DLD1 (cell line): ENCODE results near the gene CDH4.

Experiments
- in situ Hi-C: cut with HindIII; loops from 2 replicates; pipeline ENCODE4 v1.10.0; 2017; ENCODE audit warnings: low sequenced_read_pairs

The CDH4 gene

DNA sequence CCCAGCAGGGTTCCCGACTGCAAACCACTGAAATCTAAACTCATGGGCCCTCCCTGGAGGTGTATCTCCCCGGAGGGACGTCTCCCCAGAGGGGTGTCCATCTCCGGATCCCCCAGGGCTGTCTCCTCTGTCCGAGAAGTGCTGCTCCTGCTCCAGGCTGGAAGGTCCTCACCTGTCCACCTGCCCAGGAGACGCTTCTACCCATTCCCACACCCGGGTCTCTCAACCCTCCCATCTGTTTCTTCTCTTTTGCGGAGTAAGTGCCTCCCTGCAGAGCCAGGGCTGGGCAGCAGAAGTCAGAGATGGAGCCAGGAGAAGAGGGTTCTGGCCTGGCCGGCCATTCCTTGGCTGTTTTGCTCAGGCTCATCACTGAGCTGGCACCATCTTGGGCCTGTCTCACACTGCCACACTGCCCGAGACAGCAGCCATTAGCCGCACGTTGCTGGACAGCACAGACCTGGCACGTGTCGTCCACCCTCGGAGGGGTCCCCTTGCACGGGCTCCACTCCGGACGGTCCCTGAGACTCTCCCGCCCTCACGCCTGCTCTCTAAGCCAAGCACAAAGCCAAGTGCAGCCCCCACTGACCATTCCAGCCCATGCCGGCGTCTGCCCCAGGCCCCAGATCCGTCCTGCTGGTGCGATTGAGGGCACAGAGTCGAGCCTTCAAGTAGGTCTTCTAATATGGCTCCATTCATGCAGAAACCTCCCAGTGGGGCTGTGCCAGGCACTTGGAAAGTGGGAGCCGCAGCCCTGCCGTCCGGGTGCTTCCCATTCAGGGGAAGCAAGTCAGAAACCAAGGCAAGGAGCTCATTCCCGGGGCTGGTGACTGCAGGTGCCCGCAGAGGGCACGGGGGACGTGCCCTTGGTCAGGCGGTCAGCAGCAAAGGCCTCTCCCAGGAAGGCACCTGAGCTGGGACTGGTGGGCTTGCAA is 445.9 kb downstream of the CDH4 start:
- in situ Hi-C loops: no loop called here

DNA sequence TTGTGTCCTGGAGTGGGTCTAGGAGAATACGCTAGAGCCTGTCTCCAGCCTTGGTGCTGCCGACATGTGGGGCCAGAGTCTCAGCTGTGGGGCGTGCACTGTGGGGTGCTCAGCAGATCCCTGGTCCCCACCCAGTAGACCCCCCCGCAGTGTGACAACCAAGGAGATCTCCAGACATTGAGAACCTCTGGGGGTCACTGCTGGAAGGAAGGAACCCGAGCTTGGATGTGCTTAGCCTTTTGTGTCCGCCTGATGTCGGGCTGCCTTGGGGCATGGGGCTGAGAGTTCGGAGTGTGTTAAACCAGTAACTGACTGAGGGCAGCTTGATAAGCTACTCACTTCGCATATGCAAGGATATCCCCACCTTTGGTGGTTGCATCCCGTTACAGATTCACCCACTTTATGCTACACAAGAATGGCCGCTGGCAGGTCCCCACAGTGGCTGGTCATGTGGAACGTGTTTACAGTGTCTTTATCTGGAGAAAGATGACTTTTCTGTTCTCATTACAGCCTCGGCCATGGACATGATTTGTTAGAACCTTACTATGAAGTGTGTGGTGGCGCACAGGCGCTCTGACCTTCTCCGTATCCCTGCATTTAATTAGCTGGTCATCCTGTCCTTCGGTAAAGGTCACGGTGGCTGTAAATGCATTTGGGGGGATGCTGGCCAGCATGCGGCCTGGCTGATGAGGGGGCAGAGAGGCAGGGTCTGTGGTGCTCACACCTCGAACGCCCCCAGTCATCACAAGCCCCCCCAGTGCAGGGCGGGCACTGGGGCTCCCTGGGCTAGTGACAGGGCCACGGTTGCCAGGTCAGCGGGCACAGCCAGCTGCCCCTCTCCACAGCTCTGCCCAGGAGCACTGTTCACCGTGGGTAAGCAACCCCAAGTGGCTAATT is 446.8 kb downstream of the CDH4 start:
- in situ Hi-C loops: no loop called here

DNA sequence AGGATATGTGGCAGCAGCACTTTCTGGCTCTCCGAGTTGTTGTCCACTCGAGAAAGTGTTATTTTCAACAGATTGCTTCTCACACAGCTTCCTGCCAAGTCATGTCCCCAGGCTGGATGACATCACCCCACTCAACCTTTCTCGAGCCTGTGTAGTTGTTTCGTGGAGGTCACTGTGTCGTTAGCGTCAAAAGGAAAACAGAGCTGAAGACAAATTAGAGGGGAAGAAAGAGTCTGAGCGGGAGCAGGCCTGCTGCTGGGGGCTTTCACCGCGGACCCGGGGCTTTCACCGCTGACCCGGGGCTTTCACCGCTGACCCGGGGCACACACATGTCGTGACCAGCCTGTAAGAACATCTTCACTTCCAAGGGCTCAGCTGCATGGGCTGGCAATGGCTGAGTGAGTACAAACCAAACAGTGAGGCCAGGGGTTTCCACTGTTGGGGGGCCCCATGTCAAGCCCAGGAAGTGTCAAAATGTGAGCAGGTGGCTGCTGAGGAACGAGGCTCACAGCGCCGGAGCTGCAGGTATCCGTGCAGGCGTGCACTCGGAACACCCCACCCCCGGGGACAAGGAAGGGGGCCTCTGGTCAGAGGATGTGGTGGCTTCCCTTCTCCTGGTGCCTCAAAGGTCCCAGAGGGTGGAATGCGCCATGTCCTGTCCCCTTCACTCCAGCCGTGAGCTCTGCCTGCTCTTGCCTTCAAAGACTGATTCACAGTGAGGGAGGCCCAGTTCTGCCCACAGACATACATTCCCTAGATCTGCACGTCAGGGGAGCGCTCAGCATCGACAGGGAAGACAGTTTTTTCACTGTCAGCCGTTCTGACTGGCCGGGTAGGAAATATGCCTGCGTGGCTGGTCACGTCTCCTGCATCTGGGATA is 447.7 kb downstream of the CDH4 start:
- in situ Hi-C loops: no loop called here

DNA sequence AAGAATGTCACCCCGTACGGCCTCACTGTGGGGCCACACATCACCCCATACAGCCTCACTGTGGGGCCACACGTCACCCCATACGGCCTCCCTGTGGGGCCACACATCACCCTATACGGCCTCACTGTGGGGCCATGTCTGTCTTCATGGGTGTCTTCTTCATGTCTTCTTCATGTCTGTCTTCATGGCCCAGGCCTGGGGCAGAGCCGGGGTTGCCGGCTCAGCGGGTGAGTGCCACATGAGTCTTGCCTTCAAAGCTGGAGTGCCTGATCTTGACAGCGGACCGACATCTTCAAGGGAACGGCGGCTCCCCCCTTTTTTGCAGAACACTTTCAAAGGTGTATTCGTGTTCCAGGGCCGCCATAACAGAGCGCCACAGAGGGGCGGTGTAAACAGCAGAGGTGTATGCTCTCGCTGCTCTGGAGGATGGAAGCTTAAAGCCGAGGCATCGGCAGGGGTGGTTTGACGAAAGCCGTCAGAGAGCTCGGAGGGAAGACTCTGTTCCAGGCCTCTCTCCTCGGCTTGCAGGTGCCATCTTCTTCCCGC is 448.6 kb downstream of the CDH4 start:
- in situ Hi-C loops: no loop called here

- in situ Hi-C loops: no loop called here
Observed at GRCh38 chr20:61701401-61701800, 449.3 kb downstream of the CDH4 start.

DNA sequence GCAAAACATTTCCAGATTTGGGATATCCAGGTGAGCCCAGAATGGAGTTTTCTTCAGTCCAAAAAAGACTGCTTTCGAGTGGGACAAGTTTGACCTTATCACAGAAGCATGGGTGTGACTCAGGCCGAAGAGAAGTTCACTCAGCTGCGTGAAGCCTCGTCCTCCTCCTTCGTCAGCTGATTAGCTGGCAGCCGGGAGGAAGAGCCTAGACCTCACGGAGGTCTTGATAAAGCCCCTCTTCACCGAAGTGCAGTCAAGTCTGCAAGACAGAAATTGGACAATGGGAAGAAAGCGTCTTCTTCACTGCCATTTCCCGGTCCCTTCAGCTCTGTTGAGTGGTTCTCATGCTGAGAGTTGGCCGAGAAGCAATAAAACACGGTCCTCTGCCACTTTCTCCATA is 449.7 kb downstream of the CDH4 start:
- in situ Hi-C loops: no loop called here

- in situ Hi-C loops: no loop called here
Observed at GRCh38 chr20:61702246-61702645, 450.2 kb downstream of the CDH4 start.

DNA sequence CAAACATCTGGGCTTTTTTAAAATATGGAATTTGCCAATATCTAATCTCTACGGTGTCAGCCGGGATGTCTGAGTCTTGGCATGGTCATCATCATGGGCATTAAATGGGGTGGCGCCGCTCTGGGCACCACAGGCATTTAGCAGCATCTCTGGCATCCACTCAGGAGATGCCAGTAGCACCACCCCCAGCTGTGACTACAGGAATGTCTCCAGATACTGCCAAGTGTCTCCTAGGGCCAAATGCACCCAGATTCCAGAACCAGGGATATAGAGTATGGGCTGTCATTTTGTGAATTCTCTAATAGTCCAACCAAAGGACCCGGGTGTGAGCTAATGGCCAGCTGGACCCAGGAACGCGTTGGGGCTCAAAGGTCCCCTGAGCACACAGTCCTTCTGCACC is 452.6 kb downstream of the CDH4 start:
- in situ Hi-C loops: no loop called here

- in situ Hi-C loops: no loop called here
Observed at GRCh38 chr20:61705386-61706258, 453.6 kb downstream of the CDH4 start.

- in situ Hi-C loops: no loop called here
Observed at GRCh38 chr20:61706259-61706961, 454.3 kb downstream of the CDH4 start.

- in situ Hi-C loops: no loop called here
Observed at GRCh38 chr20:61708891-61709290, 456.8 kb downstream of the CDH4 start.

GRCh38 chr20:61710108-61710507 is 458.0 kb downstream of the CDH4 start:
- in situ Hi-C loops: no loop called here

- in situ Hi-C loops: no loop called here
Observed at GRCh38 chr20:61712688-61713087, 460.6 kb downstream of the CDH4 start.

DNA sequence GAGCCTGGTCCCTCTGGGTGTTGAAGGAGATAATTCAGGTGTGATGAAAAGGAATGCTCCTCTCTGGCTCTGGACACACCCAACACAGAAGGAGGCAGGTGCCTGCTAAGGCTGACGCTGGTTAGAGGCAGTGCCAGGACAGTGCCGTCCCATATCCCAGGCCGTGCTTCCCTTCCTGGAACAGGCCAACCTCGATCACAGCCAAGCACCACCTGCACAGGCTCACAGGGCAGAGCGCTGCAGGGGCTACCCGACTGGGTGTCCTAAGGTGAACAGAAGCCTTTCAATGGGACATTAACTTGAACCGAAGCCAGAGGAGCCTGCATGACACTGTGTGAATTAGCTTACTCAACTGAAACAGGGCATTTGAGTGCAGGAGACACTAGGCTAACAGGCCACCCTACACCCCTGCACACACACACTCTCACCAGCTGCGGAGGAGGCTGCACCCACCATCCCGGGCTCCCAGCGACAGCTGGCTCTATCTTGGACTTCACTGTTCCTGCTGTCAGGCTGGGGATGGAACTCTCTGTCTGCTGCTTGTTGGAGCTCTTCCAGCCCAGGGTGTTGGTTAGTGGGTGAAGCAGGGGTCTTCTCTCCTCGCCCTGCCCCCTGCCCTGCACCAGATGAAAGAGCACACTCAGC is 466.4 kb downstream of the CDH4 start:
- in situ Hi-C loops: no loop called here

GRCh38 chr20:61719691-61720347 is 467.8 kb downstream of the CDH4 start:
- in situ Hi-C loops: no loop called here

DNA sequence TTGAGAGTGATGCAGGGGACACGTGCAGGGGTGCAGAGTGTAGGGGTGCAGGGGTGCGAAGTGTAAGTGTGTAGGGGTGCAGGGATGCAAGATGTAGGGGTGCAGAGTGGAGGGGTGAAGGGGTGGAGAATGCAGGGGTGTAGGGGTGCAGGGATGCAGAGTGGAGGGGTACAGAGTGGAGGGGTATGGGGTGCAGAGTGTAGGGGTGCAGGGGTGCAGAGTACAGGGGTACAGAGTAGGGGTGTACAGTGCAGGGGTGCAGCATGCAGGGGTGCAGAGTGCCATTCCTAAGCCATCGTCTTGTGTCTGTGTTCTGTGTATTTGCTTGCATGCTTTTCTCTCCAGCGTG is 468.3 kb downstream of the CDH4 start:
- in situ Hi-C loops: no loop called here

- in situ Hi-C loops: no loop called here
Observed at GRCh38 chr20:61722146-61722678, 470.2 kb downstream of the CDH4 start.
